Ammon's horn (tissue), 1 donor: ENCODE measurements around the gene HCRTR1.
"Not testable (repeated sequence)": the region's sequence is repeated elsewhere in the genome, so short reads cannot be mapped to it uniquely, and the experiment has no call there.

Experiments
- DNase-seq: peaks from one replicate; pipeline ENCODE4 v3.0.0-alpha.2; 2016; ENCODE audit warnings: low spot score

HCRTR1 gene

DNA sequence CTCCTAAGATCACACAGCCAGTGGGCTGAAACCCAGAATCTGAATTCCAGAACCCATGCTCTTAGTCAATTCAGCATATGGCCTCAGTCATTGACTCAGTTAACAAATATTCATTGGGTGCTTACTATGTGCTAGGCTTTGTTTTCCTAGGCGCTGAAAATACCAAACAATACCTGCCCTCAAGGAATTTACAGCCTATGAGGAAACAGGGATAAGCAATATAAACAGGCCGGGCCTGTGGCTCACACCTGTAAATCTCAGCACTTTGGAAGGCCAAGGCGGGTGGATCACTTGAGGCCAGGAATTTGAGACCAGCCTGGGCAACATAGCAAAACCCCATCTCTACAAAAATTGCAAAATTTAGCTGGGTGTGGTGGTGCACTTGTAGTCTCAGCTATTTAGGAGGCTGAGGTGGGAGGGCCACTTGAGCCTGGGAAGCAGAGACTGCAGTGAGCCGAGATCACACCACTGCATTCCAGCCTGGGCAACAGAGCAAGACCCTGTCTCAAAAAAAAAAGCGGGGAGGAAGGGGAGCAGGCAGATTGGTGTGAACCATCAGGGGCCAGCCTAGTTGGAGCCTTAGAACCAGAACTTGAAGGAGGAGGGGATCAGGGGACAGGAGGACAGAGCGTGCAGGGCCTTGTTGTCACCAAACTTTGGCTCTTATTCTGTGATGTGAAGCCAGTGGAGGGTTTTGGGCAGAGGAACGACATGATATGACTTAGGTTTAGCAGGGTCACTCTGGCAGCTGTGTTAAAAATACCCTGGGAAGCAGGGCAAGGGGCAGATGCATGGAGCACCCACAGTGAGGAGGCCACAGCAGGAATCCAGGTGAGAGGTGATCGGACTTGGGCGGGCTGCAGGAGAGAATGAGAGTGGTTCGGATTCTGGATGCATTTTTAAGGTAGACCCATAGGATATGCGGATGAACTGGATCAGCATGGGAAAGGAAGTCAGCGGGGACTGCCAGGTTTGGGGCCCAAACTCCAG is 35.4 kb upstream of the HCRTR1 start:
- DNase-seq = no peak

DNA sequence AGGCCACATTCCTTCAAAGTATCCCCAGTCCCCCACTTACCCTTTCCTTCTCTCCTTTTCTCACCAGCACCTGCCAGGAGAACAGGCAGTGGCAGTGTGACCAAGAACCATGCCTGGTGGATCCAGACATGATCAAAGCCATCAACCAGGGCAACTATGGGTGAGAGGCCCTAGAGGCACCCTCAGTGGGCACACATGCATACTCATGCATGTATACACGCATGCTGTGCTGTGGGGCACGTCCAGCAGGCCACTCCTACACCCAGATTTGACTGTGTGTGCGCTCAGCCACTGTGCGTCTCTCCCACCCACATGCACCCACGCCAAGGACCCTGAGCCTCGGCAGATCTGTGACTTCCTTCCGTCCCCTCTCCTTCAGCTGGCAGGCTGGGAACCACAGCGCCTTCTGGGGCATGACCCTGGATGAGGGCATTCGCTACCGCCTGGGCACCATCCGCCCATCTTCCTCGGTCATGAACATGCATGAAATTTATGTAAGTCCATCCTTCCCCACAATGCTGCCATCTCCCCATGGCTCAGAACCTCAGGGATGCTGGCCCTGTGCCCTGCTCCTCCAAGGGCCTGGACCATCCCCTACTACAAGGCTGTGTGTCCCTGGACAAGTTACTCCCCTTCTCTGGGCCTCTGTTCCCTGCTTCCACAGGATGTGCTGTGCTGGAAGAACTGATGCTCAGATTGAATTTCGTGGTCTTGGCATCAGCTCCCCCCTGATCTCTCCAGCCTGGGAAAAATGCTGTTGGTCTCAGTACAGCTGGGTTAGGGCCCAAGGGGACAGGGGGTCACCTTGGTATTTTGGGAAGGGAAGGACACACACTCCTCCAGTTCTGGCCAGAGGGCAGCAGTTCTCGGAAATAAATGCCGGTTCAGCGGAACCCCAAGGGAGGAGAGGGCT is 34.2 kb upstream of the HCRTR1 start:
- DNase-seq = no peak

DNA sequence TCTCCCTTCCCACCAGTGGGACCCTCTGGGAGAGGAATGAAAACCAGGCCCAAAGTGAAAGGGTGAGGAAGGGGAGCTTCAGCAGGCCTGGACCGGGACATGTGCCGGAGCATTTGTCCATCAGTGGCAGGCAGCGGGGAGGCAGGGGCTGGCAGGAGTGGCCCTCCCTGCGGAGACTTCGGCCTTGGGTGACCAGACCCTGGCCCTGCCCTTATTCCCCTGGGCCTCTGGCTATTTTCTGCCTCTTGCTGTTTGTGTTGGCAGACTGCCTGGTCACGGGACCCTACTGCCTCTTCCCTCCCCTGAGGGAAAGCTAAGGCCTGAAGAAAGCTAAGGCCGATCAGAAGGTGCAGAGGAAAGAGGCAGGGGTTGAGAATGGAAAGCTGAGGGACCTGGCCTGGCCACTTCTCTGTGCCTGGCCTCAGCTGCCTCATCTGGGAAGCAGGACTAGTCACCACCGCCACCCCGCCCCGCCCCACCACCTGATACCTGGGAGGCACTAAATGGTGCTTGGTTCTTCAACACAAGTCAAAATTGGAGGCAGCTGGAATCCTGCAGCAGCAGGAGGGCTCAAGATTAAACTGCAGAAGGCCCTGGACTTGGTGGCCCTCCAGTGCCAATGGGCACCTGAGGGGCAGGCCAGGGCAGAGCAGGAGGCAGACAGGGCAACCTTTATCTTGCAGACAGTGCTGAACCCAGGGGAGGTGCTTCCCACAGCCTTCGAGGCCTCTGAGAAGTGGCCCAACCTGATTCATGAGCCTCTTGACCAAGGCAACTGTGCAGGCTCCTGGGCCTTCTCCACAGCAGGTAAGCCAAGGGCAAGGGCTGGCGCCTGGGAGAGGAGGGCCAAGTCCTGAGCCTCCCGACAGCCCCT is 33.3 kb upstream of the HCRTR1 start:
- peak; percentile 37 for DNase-seq

DNA sequence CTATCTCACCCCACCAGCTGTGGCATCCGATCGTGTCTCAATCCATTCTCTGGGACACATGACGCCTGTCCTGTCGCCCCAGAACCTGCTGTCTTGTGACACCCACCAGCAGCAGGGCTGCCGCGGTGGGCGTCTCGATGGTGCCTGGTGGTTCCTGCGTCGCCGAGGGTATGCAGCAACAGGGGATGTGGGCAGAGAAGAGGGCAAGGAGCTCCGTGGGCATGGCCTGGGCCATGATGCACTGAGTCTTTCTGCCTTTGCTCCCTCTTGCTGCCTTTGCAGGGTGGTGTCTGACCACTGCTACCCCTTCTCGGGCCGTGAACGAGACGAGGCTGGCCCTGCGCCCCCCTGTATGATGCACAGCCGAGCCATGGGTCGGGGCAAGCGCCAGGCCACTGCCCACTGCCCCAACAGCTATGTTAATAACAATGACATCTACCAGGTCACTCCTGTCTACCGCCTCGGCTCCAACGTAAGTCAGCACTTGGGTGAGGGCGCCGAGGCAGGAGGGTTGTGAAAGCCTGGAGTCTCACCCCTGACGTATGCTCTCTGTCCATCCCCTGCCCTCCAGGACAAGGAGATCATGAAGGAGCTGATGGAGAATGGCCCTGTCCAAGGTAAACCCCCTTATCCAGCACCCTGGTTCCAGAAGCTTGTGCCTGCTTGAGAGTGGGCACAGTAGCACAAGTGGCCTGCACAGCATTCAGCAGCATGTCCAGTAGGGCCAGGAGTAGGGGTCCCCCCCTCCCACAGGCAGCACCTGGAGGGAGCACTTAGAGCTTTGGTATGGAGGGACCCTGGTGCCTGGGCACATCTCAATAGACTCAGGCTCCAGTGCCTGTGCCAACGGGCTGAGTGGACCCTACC is 32.4 kb upstream of the HCRTR1 start:
- DNase-seq = no peak

DNA sequence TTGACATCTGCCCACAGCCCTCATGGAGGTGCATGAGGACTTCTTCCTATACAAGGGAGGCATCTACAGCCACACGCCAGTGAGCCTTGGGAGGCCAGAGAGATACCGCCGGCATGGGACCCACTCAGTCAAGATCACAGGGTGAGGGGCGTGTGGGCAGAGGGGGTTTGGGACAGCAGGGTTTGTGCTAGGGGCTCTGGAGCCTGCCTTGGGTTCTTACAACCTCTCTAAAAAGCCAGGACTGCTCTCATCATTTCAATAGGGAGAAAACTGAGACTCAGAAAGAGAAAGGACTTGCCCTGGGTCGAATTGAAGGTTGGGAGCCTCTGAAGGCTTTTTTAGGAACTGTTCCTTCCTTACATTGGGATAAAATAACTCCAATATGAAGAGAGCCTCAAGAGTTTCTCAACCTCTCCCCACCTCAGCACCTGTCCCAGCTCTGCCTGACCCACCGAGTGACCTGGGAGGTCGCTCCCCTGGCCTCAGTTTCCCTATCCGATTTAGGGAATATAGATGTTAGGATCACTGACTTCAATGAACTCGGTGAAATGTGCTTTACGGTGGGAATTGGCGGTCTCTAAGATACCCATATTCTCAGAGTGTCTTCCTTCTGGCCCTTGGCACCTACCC is 31.6 kb upstream of the HCRTR1 start:
- no peak for DNase-seq

DNA sequence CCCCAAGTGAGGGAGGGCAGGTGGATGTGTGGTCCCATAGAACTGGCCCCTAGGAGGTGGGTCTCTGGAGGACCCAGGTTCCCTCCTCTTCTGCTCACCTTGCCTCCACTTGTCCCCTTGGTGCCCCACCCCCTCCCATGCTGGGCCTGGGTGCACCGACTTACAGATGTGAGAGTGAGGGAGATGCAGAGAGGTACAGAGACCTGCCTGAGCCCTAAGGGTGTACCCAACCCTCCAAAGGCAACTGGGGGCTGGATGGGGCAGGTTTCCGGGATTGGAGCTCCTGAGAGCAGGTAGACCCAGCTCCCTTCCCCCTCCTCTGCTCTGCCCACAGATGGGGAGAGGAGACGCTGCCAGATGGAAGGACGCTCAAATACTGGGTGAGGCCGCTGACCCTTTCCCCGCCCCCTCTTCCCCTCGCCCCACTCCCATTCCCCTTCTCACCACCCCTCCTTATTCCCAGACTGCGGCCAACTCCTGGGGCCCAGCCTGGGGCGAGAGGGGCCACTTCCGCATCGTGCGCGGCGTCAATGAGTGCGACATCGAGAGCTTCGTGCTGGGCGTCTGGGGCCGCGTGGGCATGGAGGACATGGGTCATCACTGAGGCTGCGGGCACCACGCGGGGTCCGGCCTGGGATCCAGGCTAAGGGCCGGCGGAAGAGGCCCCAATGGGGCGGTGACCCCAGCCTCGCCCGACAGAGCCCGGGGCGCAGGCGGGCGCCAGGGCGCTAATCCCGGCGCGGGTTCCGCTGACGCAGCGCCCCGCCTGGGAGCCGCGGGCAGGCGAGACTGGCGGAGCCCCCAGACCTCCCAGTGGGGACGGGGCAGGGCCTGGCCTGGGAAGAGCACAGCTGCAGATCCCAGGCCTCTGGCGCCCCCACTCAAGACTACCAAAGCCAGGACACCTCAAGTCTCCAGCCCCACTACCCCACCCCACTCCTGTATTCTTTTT is 30.8 kb upstream of the HCRTR1 start:
- DNase-seq = no peak

DNA sequence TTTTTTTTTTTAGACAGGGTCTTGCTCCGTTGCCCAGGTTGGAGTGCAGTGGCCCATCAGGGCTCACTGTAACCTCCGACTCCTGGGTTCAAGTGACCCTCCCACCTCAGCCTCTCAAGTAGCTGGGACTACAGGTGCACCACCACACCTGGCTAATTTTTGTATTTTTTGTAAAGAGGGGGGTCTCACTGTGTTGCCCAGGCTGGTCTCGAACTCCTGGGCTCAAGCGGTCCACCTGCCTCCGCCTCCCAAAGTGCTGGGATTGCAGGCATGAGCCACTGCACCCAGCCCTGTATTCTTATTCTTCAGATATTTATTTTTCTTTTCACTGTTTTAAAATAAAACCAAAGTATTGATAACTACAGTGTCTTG is 30.2 kb upstream of the HCRTR1 start:
- not testable (repeated sequence) for DNase-seq

DNA sequence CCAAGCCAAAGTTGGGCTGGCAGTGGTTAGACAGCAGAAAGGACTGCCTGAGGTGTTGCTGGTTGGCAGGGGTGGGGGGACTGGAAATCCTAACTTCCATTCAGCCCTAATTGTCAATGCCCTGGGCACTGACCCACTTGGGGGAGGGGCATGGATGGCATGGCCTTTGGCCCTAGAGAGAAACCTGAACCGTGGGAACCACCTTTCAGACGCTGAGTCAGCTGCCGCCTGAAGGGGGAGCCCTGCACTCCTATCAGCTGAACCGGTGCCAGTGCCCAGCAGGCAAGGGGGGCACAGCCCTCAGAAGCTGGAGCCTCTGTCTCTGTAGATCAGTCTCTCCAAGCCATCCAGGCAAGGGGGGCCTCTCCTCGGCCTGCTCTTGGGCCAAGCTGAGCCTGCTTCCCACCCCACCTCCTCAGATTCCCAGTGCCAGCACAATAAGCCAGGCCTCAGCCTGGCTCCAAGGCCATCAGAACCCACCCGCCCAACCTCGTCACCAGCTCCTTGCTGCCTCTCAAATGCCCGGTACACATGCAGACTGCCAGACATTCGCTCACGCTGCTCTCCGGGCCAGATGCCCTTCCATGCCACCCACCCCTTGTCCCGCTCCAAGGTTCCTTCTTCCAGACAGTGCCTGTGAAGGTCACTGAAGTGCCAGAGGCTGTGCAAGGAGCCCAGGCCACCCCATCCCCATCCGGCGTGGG is 29.6 kb upstream of the HCRTR1 start:
- peak; percentile 45 for DNase-seq

DNA sequence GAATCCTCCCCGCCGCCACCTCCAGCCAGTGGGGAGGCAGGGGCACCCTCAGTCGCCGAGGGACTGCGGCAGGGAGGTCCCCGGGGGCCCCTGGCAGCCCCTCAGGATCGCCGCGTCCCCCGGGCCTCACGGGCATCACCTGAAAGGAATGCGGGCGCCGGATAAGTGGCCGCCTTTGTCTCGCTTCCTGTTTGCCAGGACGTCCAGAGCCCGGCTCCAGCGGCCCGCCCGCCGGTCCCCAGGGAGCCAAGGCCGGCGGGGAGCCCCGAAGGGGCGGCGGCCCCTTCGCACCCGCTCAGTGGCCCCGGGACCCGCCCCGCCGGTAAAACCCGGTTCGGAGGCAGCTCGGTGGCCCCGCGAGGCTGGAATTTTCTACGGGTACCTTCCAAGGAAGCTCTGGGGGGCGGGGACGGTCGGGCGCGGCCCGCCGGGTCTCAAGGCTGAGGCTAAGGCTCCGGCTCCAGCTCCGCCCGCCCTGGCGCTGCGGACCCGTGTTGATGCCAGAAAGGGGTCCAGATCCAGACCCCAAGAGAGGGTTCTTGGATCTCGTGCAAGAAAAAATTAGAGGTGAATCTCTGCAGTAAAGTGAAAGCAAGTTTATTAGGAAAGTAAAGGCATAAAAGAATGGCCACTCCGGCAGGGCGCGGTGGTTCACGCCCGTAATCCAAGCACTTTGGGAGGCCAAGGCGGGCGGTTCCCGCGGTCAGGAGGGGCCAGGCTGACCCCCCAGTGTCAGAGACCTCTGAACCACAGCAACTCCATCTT is 28.6 kb upstream of the HCRTR1 start:
- no peak for DNase-seq

DNA sequence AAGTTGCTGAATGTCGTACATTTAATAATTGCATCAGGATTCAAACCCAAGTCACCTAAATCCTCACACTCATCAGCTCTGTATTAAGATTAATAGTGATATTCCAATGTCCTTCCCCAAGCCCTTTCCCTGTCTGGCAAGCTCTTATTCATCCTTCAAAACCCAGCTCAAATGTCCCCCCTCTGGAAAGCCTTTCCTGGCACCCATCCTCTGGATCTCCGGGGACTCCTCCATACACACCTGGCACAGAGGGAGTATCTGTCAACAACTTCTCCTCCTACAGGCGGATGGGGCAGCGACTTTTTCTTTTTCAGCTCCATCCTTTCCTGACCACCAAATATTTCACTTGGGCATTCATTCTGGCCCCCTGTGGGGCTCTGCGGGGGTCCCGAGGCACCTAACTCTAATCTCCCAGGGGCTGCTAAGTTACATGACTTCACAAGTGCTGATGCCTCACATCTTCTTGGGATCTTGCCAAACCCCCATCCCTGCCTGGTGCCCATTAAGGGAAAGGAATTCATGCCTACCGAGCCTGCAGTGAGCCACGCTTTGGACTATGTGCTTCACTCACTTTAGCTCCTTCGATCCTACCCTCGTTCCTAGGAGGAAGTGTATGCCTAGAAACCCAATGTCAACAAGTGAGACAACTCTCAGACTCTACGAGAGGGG is 25.9 kb upstream of the HCRTR1 start:
- DNase-seq = no peak

DNA sequence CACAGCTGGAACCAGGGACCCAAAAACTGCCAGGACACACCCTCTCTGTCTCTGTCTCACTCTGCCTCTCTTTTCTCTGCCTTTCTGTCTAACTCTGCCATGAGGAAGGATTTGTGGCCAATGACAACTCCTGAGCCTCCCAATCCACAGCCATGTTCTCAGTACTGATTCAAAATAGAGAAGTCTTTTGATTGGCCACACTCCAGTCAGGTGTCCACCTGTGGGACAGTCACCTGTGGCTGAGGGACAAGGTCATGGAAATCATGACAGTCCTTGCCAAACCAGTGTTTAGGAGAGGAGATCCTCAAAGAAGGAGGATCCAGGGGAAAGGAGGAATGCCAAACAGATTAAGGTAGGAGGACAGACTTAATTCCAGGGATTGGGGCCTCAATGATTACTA is 25.4 kb upstream of the HCRTR1 start:
- DNase-seq = no peak

DNA sequence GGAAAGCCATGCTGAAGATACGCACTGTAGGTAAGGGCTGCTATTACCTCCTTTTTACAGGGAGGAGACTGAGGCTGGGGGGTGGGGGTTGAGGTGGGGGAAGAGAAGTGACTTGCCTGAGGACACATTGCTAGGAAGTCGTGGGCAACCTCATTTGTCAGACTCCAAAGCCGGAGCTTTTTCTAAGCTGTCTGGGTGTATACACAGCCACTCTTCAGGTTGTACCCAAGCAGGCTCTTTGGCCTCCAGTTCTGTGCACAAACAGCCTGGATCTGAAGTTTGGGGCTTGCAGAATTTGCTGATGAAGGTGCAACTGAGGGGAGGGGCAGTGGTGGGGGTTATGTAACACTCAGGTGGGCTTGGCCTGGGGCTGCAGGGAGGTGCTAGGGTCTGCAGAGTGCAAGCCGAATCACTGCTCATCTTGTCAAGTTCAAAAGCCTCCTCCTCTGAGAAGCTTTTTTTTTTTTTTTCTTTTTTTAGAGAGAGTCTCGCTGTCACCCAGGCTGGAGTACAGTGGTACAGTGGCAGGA is 24.3 kb upstream of the HCRTR1 start:
- DNase-seq = no peak

DNA sequence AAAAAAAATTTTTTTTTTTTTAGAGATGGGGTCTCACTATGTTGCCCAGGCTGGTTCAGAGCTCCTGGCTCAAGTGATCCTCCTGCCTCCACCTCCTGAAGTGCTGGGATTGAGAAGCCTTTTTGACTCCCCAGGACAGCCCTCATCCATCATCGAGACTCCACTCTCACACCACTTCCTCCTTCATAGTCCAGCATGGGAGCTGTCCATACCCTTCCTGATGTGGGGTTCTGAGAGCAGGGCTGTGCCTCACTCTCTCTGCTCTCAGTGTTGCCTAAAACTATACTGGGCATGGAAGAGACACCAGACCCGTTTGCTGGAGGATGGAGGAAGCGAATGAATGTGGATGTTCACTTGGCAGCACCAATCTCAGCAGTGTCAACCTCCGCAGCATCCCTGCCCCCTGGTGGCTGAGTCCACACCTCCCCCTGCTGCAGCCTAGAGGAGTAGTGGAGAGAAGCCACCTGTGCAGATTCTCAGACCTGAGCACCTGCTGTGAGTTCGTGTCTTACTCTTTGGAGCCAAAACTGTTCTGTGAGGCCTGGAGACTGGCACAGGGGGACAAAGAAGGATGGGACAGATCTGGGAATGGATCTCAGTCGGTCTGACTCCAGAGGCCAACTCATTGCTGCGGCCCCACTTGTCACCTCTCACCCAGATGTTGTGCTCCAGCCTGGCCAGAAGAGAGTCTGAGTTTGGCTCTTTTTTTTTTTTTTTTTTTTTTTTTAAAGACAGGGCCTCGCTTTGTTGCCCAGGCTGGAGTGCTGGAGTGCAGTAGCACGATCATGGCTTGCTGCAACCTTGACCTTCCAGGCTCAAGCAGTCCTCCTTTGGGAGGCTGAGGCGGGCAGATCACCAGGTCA is 23.5 kb upstream of the HCRTR1 start:
- DNase-seq = no peak

DNA sequence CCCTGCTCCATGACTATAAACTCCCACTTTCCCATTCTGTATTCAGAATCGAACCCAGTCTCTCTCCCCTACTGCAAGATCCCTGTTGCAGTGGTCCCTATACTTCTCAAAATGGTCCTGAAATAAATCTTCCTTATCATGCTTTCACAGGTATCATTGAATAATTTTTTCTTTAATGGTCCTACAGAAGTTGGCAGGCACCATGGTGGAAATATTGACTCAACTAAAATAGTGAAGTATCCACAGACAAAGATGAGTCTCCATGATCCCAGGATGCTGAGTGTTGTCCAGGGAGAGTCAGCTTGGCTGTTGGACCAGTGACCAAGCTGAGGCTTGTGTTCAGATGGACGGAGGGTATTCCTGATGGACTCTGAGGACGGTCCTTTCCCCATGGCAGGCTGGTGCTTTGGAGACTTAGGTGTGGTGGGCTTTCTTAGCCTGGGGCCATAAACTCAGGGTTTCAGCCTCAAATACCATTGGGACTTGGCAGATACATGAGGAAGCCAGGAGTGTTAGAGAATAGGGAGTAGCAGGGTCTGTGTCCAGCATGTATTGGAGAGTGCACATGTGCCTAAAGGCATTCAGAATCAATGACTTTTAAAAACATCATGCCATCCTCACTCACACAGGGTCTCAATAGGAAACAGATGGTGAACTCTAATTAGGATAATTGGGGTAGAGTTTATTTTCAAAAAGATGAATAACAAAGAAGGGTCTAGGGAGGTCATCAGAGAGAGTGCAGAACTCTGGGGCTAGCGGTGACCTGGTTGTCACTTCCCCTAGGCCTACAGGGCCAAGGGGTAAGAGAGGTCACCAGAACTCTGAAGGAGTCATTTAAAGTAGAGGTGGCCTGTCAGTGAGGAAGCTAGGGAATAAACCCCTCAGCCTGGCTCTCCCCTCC is 21.4 kb upstream of the HCRTR1 start:
- DNase-seq = no peak

DNA sequence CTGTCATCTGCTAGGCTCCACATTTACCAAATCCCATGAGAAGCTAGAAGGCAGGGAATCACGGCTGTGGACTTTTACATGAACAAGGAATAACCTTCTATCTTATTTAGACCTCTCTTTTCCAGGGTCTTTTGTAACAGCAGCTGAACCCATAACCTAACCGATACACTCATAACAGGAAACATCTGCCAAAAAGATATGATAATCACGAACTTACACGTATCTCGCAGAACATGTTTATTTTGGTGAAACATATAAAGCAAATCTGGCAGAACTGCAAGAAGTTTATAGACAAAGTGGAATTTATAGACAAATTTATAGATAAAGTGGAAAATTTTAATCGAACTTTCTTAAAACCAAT is 20.8 kb upstream of the HCRTR1 start:
- DNase-seq = no peak
